Measurements from ENCODE around the gene RPH3AL. TPM values are rescaled to one million over a fixed set of nuclear protein-coding genes. Genes with fewer than 3 reads are reported as not detected.

Gene RPH3AL
- total and polyA plus RNA-seq, 10 of the 15 experiments (the other 5 are each of a cell fraction or from before 2014, with no cell fraction given): 0.04 to 1.2 (median 0.47) TPM; not detected in 2

DNA sequence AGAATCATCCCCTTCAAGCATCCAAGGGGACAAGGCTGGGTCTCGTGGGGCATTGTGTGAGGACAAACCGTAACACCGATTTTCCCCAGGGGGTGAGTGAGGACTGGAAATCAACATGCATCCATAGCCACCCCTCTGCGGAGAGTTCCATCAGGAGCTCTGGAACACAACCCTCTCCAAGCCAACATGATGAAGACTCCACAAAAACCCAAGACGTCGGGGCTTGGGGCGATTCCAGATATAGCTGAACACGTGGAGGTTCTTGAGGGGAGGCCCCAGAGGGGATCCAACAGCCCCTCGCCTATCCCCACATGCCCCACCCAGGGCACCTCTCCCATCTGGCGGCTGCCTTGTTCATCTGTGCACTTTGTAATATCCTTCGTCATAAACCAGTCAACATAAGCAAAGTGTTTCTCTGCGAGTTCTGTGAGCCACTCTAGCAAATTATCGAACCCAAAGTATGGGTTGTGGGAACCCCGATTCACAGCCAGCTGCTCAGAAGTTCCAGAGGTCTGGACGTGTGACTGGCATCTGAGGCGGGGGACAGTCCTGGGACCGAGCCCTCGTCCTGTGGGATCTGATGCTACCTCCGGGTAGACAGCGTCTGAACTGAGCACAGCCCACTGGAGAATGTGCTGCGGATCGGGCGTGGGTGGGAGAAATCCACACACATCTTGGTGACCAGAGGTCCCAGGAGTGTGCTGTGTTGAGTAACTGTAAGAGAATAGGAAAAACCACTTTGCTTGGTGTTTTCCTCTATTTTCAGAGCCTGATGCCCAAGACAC, 55.5 kb downstream of the RPH3AL start:
- FAIRE-seq (no peak), ATAC-seq (no peak), DNase-seq (ENCODE audit: low read depth, low spot score) (no peak)
- H3K27ac ChIP-seq (ENCODE audit: control insufficient read depth, insufficient read depth): no peak overlapping the region
- no peaks in the 10 kb centered on the region for H3K36me3 ChIP-seq (ENCODE audit: control insufficient read depth in 2 of 2, insufficient read depth in 2 of 2, low read length in 1 of 2)
- in situ Hi-C loops (cut with MboI) (no loop called here), intact Hi-C loops (cut with micrococcal nuclease; ENCODE audit: unreplicated experiment) (no loop called here)
- no peaks in the 10 kb centered on the region for H4K20me1 ChIP-seq (ENCODE audit: control insufficient read depth, insufficient read depth)
- H3K9me3 ChIP-seq (replicated peaks; ENCODE audit: control insufficient read depth, insufficient read depth, low read length): no peaks in the 10 kb centered on the region
- TF ChIP-seq EP300 (IDR thresholded peaks at IDR 0.05; ENCODE audit: borderline replicate concordance in 1 of 2, control insufficient read depth in 1 of 2, low read depth in 2 of 2, low read length in 2 of 2): no peak
- no peak for TF ChIP-seq KDM1A (IDR thresholded peaks at IDR 0.05; ENCODE audit: borderline replicate concordance)
- TF ChIP-seq, protein P1, sequence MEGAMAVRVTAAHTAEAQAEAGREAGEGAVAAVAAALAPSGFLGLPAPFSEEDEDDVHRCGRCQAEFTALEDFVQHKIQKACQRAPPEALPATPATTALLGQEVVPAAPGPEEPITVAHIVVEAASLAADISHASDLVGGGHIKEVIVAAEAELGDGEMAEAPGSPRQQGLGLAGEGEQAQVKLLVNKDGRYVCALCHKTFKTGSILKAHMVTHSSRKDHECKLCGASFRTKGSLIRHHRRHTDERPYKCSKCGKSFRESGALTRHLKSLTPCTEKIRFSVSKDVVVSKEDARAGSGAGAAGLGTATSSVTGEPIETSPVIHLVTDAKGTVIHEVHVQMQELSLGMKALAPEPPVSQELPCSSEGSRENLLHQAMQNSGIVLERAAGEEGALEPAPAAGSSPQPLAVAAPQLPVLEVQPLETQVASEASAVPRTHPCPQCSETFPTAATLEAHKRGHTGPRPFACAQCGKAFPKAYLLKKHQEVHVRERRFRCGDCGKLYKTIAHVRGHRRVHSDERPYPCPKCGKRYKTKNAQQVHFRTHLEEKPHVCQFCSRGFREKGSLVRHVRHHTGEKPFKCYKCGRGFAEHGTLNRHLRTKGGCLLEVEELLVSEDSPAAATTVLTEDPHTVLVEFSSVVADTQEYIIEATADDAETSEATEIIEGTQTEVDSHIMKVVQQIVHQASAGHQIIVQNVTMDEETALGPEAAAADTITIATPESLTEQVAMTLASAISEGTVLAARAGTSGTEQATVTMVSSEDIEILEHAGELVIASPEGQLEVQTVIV (IDR thresholded peaks at IDR 0.05; ENCODE audit: borderline replicate concordance, partially characterized antibody): no peak
- TF ChIP-seq PAX5 (IDR thresholded peaks at IDR 0.05; ENCODE audit: borderline replicate concordance, low read depth, low read length): no peak
- TF ChIP-seq POU2F2 (IDR thresholded peaks at IDR 0.05; ENCODE audit: borderline replicate concordance, low read depth, low read length): no peak
- TF ChIP-seq NFXL1 (IDR thresholded peaks at IDR 0.05; ENCODE audit: borderline replicate concordance): no peak
- no peak for TF ChIP-seq POLR2A (IDR thresholded peaks at IDR 0.05; ENCODE audit: low read depth, low read length)
- no peak for TF ChIP-seq BMI1 (IDR thresholded peaks at IDR 0.05; ENCODE audit: borderline replicate concordance)
- no peak for TF ChIP-seq CREB1 (IDR thresholded peaks at IDR 0.05; ENCODE audit: low read depth)
- TF ChIP-seq, protein P2, sequence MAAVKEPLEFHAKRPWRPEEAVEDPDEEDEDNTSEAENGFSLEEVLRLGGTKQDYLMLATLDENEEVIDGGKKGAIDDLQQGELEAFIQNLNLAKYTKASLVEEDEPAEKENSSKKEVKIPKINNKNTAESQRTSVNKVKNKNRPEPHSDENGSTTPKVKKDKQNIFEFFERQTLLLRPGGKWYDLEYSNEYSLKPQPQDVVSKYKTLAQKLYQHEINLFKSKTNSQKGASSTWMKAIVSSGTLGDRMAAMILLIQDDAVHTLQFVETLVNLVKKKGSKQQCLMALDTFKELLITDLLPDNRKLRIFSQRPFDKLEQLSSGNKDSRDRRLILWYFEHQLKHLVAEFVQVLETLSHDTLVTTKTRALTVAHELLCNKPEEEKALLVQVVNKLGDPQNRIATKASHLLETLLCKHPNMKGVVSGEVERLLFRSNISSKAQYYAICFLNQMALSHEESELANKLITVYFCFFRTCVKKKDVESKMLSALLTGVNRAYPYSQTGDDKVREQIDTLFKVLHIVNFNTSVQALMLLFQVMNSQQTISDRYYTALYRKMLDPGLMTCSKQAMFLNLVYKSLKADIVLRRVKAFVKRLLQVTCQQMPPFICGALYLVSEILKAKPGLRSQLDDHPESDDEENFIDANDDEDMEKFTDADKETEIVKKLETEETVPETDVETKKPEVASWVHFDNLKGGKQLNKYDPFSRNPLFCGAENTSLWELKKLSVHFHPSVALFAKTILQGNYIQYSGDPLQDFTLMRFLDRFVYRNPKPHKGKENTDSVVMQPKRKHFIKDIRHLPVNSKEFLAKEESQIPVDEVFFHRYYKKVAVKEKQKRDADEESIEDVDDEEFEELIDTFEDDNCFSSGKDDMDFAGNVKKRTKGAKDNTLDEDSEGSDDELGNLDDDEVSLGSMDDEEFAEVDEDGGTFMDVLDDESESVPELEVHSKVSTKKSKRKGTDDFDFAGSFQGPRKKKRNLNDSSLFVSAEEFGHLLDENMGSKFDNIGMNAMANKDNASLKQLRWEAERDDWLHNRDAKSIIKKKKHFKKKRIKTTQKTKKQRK (IDR thresholded peaks at IDR 0.05; ENCODE audit: low read depth, low read length): no peak
- no peak for TF ChIP-seq SMC3 (IDR thresholded peaks at IDR 0.05; ENCODE audit: borderline replicate concordance, low read length)
- TF ChIP-seq CBX5 (IDR thresholded peaks at IDR 0.05; ENCODE audit: low read depth): no peak
- TF ChIP-seq SRF (IDR thresholded peaks at IDR 0.05; ENCODE audit: low read depth in 2 of 2, low read length in 2 of 2): no peak
- no peak for TF ChIP-seq NFYB (IDR thresholded peaks at IDR 0.05; ENCODE audit: insufficient read depth, low read depth, low read length)
- TF ChIP-seq NFYA (IDR thresholded peaks at IDR 0.05; ENCODE audit: borderline replicate concordance, low read depth, low read length): no peak
- BruUV-seq (replicated peaks): no TSS peak
- no peaks in the 10 kb centered on the region for H3K79me2 ChIP-seq (ENCODE audit: control insufficient read depth, insufficient read depth, low read length)
- no peak overlapping the region for H3K9ac ChIP-seq (ENCODE audit: control insufficient read depth, insufficient read depth, low read length)
- no peak overlapping the region for H3K4me2 ChIP-seq (ENCODE audit: control insufficient read depth, insufficient read depth)
- WGBS (ENCODE audit: insufficient coverage, insufficient replicate concordance, low lambda C conversion rate, missing lambda C conversion rate): 35% methylated on average over 23 of the region's 23 CpGs
- CTCF ChIA-PET: no interaction called here
- no peaks in the 10 kb centered on the region for H3K4me1 ChIP-seq (ENCODE audit: control insufficient read depth, insufficient read depth, low read length)
- SMC1A ChIA-PET (ENCODE audit: uncharacterized antibody, unreplicated experiment): no interaction called here
- no peaks in the 10 kb centered on the region for H3K27me3 ChIP-seq (replicated peaks in 1 of 2; ENCODE audit: control insufficient read depth in 2 of 2, insufficient read depth in 2 of 2, low read length in 1 of 2)
- RAD21 ChIA-PET (ENCODE audit: unreplicated experiment): no interaction called here
- POLR2A ChIA-PET: no interaction called here
- no peak overlapping the region for H2AFZ ChIP-seq (ENCODE audit: control insufficient read depth, low read depth, low read length)
- no peak overlapping the region for H3K4me3 ChIP-seq
